ENCODE measurements around the gene CLPSL2.

The CLPSL2 gene

GRCh38 chr6:35795453-35796071 is 19.2 kb downstream of the CLPSL2 start:
- H3K9me2 ChIP-seq (replicated peaks; ENCODE audit: insufficient read depth, low read length): no peaks in the 10 kb centered on the region
- no peaks in the 10 kb centered on the region for H3K27me3 ChIP-seq (replicated peaks; ENCODE audit: insufficient read depth, low read length)
- no peak overlapping the region for H3K9ac ChIP-seq (ENCODE audit: low read length)
- H3K4me3 ChIP-seq (ENCODE audit: low read length): no peak overlapping the region
- no peaks in the 10 kb centered on the region for H3K36me3 ChIP-seq (replicated peaks; ENCODE audit: insufficient read depth, low read length)
- H3K9me3 ChIP-seq (replicated peaks; ENCODE audit: insufficient read depth, low read length): no peaks in the 10 kb centered on the region
- no peaks in the 10 kb centered on the region for H4K20me1 ChIP-seq (ENCODE audit: insufficient read depth, low read length)
- no peaks in the 10 kb centered on the region for H3K79me2 ChIP-seq (ENCODE audit: low read length)
- TF ChIP-seq CTCF (IDR thresholded peaks at IDR 0.05; ENCODE audit: low read length) (no peak), EZH2 (optimal IDR thresholded peaks at IDR 0.05; ENCODE audit: low read depth, low read length) (no peak), EZH2phosphoT487 (IDR thresholded peaks at IDR 0.05; ENCODE audit: low read length) (no peak)
- H3F3A ChIP-seq (ENCODE audit: insufficient read depth, low read length): no peaks in the 10 kb centered on the region
- no peak overlapping the region for H3K27ac ChIP-seq (ENCODE audit: low read length)
- no peak for DNase-seq
- no peak overlapping the region for H2AFZ ChIP-seq (ENCODE audit: low read length)
- H3K4me2 ChIP-seq (ENCODE audit: low read depth, low read length): no peak overlapping the region
- H3K4me1 ChIP-seq (ENCODE audit: low read length): no peaks in the 10 kb centered on the region

- H3F3A ChIP-seq (ENCODE audit: insufficient read depth, low read length): no peaks in the 10 kb centered on the region
Observed at GRCh38 chr6:35796236-35796635, 19.8 kb downstream of the CLPSL2 start.

GRCh38 chr6:35797837-35798526 is 21.6 kb downstream of the CLPSL2 start:
- Histone ChIP-seq H3K27me3 (replicated peaks; ENCODE audit: insufficient read depth, low read length) (no peaks in the 10 kb centered on the region), H3K9me2 (replicated peaks; ENCODE audit: insufficient read depth, low read length) (no peaks in the 10 kb centered on the region), H3F3A (ENCODE audit: insufficient read depth, low read length) (no peaks in the 10 kb centered on the region), H3K79me2 (ENCODE audit: low read length) (no peaks in the 10 kb centered on the region), H3K4me3 (ENCODE audit: low read length) (no peak overlapping the region), H4K20me1 (ENCODE audit: insufficient read depth, low read length) (no peaks in the 10 kb centered on the region), H3K27ac (ENCODE audit: low read length) (no peak overlapping the region), H3K9ac (ENCODE audit: low read length) (no peak overlapping the region), H3K9me3 (replicated peaks; ENCODE audit: insufficient read depth, low read length) (no peaks in the 10 kb centered on the region), H3K4me1 (ENCODE audit: low read length) (no peaks in the 10 kb centered on the region), H3K36me3 (replicated peaks; ENCODE audit: insufficient read depth, low read length) (no peaks in the 10 kb centered on the region), H2AFZ (ENCODE audit: low read length) (no peak overlapping the region), H3K4me2 (ENCODE audit: low read depth, low read length) (no peak overlapping the region)
- no peak for DNase-seq
- TF ChIP-seq EZH2 (optimal IDR thresholded peaks at IDR 0.05; ENCODE audit: low read depth, low read length): no peak
- no peak for TF ChIP-seq CTCF (IDR thresholded peaks at IDR 0.05; ENCODE audit: low read length)
- TF ChIP-seq EZH2phosphoT487 (IDR thresholded peaks at IDR 0.05; ENCODE audit: low read length): no peak

More at GRCh38 chr6:35796236-35796635, 19.8 kb downstream of the CLPSL2 start:
- H3K4me1 ChIP-seq (ENCODE audit: low read length): no peaks in the 10 kb centered on the region
- H3K4me3 ChIP-seq (ENCODE audit: low read length): no peak overlapping the region
- H2AFZ ChIP-seq (ENCODE audit: low read length): no peak overlapping the region
- no peaks in the 10 kb centered on the region for H3K36me3 ChIP-seq (replicated peaks; ENCODE audit: insufficient read depth, low read length)
- no peaks in the 10 kb centered on the region for H4K20me1 ChIP-seq (ENCODE audit: insufficient read depth, low read length)
- H3K9ac ChIP-seq (ENCODE audit: low read length): no peak overlapping the region
- no peak overlapping the region for H3K27ac ChIP-seq (ENCODE audit: low read length)
- no peaks in the 10 kb centered on the region for H3K9me2 ChIP-seq (replicated peaks; ENCODE audit: insufficient read depth, low read length)
- no peaks in the 10 kb centered on the region for H3K27me3 ChIP-seq (replicated peaks; ENCODE audit: insufficient read depth, low read length)
- TF ChIP-seq EZH2phosphoT487 (IDR thresholded peaks at IDR 0.05; ENCODE audit: low read length): no peak
- TF ChIP-seq EZH2 (optimal IDR thresholded peaks at IDR 0.05; ENCODE audit: low read depth, low read length): no peak
- H3K9me3 ChIP-seq (replicated peaks; ENCODE audit: insufficient read depth, low read length): no peaks in the 10 kb centered on the region
- no peak overlapping the region for H3K4me2 ChIP-seq (ENCODE audit: low read depth, low read length)
- no peaks in the 10 kb centered on the region for H3K79me2 ChIP-seq (ENCODE audit: low read length)
- no peak for DNase-seq

- no peak for DNase-seq
- Histone ChIP-seq H3K27me3 (replicated peaks; ENCODE audit: insufficient read depth, low read length) (no peaks in the 10 kb centered on the region), H3K4me1 (ENCODE audit: low read length) (no peaks in the 10 kb centered on the region), H3K9me3 (replicated peaks; ENCODE audit: insufficient read depth, low read length) (no peaks in the 10 kb centered on the region), H3K36me3 (replicated peaks; ENCODE audit: insufficient read depth, low read length) (no peaks in the 10 kb centered on the region), H3K9me2 (replicated peaks; ENCODE audit: insufficient read depth, low read length) (no peaks in the 10 kb centered on the region), H3K9ac (ENCODE audit: low read length) (no peak overlapping the region), H3K4me3 (ENCODE audit: low read length) (no peak overlapping the region), H3K27ac (ENCODE audit: low read length) (no peak overlapping the region), H3F3A (ENCODE audit: insufficient read depth, low read length) (no peaks in the 10 kb centered on the region), H3K79me2 (ENCODE audit: low read length) (no peaks in the 10 kb centered on the region), H2AFZ (ENCODE audit: low read length) (no peak overlapping the region), H3K4me2 (ENCODE audit: low read depth, low read length) (no peak overlapping the region), H4K20me1 (ENCODE audit: insufficient read depth, low read length) (no peaks in the 10 kb centered on the region)
- TF ChIP-seq EZH2phosphoT487 (IDR thresholded peaks at IDR 0.05; ENCODE audit: low read length): no peak
- no peak for TF ChIP-seq CTCF (IDR thresholded peaks at IDR 0.05; ENCODE audit: low read length)
- TF ChIP-seq EZH2 (optimal IDR thresholded peaks at IDR 0.05; ENCODE audit: low read depth, low read length): no peak
Observed at GRCh38 chr6:35798706-35799105, 22.3 kb downstream of the CLPSL2 start.

All from MM.1S (cell line).